ENCODE data around the gene MYH7B.

MYH7B gene

GRCh38 chr20:34978092-34978744 lies 22.6 kb downstream of the MYH7B start:
- no peak for DNase-seq

- DNase-seq: no peak
These were observed 23.9 kb downstream of the MYH7B start for GRCh38 chr20:34979366-34980153.

- DNase-seq: no peak
These were observed 25.0 kb downstream of the MYH7B start for GRCh38 chr20:34980543-34981233.

- no peak for DNase-seq
These were observed 26.8 kb downstream of the MYH7B start for GRCh38 chr20:34982270-34983088.

- DNase-seq: no peak
These were observed 27.6 kb downstream of the MYH7B start for GRCh38 chr20:34983089-34983820.

GRCh38 chr20:34983995-34984735 lies 28.5 kb downstream of the MYH7B start:
- DNase-seq: no peak

- DNase-seq: no peak
These were observed 29.1 kb downstream of the MYH7B start for GRCh38 chr20:34984756-34985261.

GRCh38 chr20:34985461-34986310 lies 30.0 kb downstream of the MYH7B start:
- DNase-seq: no peak

- no peak for DNase-seq
These were observed 30.9 kb downstream of the MYH7B start for GRCh38 chr20:34986311-34987287.

- no peak for DNase-seq
These were observed 31.9 kb downstream of the MYH7B start for GRCh38 chr20:34987288-34988190.

- DNase-seq: no peak
These were observed 32.5 kb downstream of the MYH7B start for GRCh38 chr20:34988191-34988540.

- DNase-seq: no peak
These were observed 33.5 kb downstream of the MYH7B start for GRCh38 chr20:34989118-34989517.

- no peak for DNase-seq
These were observed 34.0 kb downstream of the MYH7B start for GRCh38 chr20:34989670-34990069.

GRCh38 chr20:34990231-34990630 lies 34.6 kb downstream of the MYH7B start:
- DNase-seq: no peak

- no peak for DNase-seq
These were observed 35.1 kb downstream of the MYH7B start for GRCh38 chr20:34990661-34991214.

GRCh38 chr20:34992751-34993417 lies 37.2 kb downstream of the MYH7B start:
- DNase-seq: no peak

GRCh38 chr20:34993941-34994508 lies 38.4 kb downstream of the MYH7B start:
- no peak for DNase-seq

All from DMS79 treated with DMSO at 0.1 percent for 48 hours (cell line).